Measurements from ENCODE around the gene TRIP13.
"Not testable (repeated sequence)": the region's sequence is repeated elsewhere in the genome, so short reads cannot be mapped to it uniquely, and the experiment has no call there.

The TRIP13 gene

DNA sequence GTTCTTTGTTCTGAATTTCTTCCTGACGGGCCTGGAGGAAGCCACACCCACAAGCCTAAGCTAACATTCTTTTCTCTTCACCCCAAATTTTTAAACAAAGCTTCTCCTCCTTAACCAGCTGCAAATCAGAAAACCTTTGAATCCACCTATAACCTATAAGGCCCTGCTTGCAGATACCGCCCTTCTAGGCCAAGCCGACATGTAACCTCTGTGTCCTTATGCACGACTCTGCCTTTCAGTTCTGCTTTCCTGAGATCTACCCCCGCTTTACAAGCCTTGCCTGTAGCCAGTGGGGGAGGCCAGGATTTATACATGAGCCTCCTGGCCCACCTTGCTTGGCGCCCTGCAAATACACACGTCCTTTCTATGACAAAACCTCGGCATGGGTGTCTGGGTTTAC lies 19.4 kb upstream of the TRIP13 start:
- DNase-seq = no peak

DNA sequence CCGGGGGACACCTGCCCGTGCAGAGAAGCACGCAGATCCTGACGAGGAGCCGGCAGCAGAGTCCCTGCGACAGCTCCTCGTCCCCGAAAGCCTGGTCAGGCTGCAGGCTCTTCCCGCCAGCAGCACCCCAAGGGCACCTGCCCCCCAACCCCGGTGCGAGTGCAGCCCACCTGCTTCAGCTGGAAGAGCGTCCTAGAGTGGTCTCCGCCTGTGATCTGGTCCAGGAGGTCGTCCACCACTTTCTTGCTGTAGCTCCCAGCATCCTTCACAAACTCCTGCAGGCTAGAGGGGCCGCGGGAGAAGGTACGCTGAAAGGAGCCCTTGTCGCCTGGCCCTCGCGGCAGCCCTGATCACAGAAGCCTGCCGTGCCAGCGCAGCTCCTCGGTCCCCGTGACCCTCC lies 16.8 kb upstream of the TRIP13 start:
- no peak for DNase-seq

DNA sequence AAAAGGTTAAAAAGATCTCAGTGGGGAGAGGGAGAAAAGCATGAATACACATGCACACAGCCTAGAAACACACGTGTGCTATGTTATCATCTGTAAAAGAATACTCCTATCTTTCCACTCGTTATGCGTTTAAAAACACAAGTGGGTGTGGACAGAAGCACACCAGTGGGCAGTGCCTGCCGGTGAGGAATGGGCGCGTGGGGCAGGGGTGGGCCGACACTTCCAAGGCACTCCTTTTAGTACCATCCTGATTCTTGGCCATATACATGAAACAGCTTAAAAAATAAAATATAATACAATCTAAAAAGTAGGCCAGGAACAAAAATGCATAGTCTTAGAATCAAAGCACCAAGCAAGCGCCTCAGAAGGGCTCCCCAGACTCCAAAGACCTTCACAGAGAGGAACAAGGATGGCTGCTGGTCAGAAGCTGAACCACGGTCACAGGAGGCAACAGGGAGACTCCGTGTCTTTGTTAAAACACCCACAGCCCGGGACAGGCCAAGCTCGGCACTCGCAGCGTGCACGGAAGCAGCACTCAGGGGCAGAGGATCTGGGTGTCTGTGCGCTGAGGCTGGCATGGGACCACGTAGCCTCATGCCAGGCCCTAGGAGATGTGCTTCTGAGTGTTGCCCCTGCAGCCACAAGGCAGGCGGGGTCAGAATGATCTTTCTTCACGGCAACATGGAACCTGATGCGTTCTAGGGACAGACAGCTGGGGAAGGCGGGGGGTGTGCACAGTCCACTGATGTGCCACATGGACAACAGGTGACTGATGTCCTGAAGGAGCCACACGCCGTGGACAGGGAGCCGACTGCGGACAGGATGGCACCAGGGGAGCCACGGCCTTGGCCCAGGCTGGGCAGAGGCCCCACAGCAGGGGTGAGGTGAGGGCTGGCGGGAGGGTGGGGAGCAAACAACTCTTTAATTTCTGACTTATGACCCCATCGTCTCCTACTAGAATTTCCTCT lies 16.0 kb upstream of the TRIP13 start:
- no peak for DNase-seq

DNA sequence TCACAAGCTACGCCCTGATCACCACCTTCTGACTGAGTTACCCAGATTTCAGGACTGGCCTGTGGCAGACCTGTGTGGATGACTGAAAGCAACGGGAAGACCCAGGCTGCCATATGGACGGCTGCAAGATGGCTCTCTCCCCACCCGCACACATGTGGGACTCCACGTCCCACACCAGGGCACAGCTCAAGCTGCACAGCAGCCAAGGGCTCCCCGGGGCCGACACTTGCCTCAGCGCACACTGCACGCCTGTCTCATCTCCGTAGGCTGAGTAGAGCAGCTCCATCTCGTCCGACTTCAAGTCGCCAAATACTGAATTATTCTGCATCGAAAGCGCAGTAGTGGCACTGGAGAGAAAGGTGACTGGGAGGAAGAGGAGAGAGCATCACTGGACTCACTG lies 14.6 kb upstream of the TRIP13 start:
- DNase-seq = no peak

DNA sequence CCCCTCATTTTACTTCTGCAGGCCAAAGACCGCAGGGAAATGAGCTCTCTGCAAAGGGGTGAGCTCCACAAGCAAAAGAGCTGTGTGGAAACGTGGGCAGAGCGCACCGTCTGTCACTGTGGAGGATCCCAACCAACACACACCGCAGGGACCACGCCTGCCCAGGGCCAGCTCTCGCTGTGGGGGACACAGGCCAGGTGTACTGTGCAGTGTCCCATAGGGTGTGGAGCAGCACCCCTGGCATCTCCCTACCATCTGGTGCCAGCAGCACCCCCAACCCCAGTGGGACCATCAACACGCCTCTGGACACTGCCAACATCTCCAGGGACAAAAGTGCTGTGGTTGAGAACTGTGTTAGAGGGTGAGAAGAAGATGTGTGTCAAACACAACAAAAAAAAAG lies 14.0 kb upstream of the TRIP13 start:
- not testable (repeated sequence) for DNase-seq

DNA sequence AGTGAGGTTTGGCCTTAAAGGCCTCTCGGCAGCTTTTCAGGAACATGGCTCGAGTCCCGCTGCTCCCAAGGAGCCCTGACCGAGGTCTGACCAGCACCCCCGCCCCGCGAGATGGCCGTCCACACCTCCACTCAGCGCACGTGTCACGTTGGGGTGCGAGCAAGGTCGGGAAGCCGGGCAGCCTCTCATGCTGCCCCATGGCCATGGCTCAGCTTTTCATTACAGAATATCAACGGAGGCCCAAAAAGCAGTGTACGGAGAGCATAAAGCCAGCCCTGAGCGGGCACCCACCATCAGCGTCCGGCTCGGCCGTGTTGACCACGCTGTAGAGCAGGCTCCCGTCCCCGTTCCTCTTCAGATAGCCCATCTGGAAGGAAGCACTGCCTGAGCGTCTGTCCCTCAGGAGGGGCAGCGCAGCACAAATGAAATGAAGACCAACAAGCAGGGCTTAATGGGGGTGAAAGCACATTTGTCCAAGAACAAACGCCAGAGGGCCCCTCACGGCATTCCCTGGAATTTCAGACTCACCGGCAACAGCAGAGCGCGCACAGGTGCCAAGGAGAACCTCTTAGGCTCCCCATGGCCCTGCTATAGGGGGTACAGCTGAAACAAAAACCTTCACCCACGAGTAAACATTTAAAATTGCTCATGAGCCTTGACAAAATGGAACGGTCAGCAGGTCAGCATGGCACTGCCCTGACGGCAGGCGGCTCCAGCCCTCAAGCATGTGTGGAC lies 11.7 kb upstream of the TRIP13 start:
- no peak for DNase-seq

DNA sequence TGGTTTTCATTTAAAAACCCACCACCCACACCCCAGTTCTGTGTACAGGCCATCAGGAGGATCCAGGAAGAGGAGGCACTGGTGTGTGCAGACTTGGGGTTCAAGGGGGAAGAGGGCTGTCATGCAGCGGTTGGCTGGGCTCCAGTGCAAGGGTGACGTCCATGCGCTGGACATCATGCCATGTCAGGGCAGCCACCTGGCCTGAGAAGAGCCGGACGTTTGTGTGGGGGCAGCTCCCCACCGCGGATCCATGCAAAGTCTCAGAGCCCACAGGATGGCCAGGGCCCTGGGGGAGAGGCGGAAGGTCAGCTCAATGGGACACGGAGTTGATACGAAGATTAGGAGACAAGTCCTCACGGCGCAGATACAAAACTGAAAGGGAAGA lies 11.1 kb upstream of the TRIP13 start:
- DNase-seq = no peak

DNA sequence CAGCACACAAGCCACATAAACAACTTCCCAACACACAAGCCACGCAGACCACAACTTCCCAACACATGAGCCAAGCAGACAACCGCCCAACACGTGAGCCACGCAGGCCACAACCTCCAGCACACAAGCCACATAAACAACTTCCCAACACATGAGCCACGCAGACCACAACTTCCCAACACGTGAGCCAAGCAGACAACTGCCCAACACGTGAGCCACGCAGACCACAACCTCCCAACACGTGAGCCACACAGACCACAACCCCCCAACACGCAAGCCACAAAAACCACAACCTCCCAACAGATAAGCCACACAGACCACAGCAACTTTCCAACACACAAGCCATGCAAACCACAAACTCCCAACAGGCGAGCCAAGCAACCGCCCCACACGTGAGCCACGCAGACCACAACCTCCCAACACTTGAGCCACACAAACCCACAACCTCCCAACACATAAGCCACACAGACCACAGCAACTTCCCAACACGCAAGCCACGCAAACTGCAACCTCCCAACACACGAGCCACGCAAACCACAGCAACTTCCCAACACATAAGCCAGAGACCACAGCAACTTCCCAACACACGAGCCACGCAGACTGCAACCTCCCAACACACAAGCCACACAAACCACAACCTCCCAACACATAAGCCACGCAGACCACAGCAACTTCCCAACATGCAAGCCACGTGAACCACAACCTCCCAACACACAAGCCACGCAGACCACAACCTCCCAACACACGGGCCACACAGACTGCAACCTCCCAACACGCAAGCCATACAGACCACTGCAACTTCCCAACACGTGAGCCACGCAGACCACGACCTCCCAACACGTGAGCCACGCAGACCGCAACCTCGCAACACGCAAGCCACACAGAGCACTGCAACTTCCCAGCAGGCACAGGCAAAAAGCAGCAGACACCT lies 10.2 kb upstream of the TRIP13 start:
- DNase-seq = no peak

DNA sequence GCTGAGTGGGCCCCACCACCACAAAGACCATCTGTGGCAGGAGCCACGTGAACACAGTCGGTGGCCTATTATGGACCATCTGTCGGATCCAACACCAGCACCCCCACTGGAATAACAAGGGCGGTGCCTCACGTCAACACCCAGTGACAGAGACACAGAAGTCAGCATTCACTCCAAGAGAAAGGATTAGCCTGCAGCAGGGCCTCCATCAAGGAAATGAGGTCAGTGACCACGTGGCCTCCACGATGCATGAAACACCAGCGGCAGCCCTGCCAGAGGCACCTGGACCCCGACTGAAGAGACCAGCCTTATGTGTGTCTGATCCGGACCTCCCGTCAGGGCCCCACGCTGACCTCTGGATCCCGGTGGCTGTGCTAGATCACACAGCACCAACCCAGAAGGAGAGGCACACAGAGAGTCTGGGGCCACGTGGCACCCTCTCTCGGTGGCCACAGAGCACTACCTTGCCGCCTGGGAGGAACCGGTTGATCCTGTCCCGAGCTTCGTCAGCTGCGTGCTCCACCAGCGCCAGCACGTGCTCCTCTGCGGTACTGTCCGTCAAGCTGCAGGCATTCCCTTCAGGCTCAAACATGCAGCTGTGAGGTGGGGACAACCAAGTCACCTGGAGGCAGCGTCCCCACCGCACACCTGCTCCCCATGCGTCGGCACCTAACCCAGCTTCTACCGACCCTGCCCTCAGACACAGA lies 9.1 kb upstream of the TRIP13 start:
- no peak for DNase-seq

DNA sequence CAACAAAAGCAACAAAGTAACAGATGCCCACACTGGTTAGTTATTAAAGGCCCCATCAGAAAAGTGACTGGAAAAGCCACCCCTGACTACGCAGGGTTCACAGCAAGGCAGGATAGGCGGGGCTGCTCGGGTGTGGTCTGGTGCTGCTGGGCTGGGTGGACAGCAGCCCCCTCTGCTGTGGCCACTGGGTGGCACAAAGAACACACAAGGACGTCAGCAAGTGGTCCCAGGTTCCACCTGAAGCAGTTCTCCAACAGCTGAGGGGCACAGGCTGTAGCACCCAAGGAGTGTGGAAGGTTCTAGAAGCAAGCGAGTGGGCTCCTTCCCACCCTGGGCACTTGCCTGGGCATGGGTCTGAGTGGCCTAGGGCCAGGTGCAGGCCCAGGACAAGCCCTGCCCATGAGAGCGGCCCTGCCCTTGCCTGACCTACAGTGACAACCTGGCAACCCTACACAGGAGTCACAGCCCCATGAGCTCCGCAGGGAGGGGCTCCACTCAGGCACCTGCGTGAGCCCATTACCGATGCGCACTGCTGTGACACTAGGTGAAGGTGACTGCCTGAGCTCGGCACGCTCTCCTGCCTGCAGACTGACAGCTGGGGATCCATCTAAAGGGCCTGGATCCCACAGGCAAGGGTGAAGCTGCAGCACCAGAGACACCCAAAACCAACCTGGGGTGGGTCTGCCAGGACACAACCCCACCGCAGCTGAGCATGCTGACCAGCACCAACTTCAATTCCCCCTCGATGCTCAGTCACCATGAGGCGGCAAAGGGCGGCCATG lies 8.1 kb upstream of the TRIP13 start:
- no peak for DNase-seq

DNA sequence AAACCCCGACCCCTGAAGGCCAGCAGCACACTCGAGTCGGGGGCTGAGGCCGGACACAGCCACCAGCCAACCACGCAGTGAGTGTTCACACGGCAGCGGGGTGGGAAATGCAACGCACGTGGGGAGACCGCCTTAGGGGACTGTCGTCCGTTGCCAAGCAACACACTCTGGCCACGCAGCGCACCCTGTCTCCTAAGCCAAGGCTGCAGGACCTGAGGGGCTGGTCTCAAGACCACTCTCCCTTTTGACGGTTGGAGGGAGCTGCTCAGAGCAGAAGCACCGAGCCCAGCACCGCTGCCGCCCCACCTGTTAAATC lies 7.6 kb upstream of the TRIP13 start:
- DNase-seq = no peak

DNA sequence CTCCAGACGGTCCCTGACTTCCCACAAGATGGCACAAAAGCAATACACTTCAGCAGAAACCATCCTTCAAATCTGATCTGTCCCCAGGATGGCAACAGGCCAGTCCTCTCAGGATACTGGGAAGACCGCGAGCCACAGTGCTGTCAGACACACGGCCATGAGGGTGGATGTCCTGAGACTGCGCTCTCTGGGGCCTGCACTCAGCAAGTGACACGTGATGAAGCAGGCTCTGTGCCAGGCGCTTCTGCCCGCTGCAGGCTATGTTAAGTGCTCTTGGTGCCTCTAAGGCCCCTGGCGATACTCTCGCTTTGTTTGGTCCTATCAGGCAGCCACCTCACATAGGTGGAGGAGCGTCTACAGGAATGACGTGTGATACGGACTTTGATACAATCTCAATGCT lies 7.2 kb upstream of the TRIP13 start:
- no peak for DNase-seq

DNA sequence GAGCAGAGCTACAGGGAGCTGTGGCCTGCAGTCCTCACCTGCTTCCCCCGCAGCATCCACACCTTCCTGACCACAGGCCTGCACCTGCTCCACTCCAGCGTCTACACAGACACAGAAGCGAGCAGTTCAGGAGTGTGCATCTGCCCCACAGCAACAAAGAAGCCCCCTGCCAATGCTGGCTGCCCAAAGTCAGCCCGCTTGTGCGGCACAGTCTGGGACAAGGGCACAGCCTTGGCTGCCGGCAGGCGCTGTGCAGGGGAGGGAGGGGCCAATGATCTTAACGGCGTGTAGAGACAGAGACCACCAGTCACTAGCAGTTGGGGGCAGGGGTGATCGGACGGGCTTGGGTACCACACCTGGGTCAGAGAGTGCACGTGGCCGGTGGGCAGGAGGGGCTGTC lies 6.6 kb upstream of the TRIP13 start:
- DNase-seq = no peak

DNA sequence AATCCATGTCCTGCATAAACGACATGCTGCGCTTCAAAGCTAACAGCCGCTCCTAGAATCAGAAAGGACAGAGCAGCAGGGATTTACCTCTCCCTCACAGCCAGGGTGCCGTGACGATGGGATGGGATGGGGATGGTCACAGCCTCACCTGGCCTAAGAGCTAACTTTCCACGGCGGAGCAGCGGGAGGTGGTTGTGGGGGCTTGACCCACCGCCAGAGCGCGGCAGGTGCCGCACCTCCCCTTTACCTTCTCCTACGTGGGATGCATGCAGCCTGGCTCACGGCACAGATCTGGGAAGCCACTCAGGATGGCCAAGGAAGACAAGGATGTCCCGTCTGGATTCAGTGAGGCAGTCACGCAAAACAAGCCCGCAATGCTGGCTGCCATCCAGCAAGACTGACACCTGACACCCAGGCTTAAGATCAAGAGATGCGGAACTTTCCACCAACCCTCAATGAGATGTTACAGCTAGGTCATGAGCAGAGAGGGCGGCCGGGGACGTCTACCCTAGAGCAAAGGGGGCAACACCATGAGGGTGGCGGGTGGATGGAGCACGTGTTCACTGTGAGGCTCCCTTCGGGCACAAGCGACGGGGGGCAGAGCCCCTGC lies 5.9 kb upstream of the TRIP13 start:
- DNase-seq = no peak

DNA sequence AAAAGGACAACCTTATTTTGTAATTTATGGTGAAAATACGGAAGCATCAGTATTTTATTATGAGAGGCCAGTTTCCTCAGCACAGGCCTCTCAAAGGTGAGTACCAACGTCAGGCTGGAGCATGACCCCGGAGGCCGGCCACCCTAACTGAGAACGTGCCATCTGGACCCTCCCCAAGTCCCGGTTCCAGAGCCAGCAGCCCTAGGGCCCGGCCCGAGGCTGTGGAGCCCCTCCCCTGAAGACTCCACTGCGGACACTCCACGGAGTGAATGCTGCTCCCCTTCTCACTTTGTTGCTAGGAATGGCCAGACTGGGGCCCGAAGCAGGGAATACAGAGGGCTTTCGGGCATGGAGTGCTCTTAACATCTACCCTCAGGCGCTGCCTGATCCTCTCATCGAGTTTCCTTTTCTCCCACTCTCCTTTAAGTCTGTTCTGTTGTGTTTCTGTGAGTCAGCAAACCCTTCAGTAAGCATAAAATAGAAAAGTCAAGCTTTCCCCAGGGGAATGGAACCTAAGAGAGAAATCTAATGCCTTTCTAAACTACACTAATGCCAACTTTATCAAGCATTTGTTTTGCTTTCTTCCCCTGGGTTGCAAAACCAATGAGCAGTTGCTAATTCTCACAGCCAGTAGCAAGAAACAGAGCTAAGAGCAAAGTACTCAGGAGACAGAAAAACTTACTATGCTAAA lies 4.6 kb upstream of the TRIP13 start:
- no peak for DNase-seq

DNA sequence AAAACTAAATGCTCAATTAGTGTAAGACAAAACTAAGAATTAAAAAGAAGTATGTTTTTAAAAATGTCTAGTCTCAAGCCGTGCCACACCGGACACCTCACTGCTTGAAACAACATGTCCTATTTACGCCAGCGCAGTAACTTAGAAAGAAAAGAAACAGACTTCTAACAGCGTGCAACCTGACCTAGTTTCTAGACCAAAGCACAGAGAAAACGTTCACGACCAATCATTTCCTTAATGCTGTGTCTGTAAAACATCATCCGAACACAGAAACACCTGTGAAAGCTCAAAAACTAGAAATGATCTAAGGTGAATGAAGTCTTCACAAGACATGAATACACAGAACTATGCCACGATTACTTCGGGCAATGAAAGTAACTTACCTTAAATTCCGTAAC lies 4.0 kb upstream of the TRIP13 start:
- DNase-seq = no peak

DNA sequence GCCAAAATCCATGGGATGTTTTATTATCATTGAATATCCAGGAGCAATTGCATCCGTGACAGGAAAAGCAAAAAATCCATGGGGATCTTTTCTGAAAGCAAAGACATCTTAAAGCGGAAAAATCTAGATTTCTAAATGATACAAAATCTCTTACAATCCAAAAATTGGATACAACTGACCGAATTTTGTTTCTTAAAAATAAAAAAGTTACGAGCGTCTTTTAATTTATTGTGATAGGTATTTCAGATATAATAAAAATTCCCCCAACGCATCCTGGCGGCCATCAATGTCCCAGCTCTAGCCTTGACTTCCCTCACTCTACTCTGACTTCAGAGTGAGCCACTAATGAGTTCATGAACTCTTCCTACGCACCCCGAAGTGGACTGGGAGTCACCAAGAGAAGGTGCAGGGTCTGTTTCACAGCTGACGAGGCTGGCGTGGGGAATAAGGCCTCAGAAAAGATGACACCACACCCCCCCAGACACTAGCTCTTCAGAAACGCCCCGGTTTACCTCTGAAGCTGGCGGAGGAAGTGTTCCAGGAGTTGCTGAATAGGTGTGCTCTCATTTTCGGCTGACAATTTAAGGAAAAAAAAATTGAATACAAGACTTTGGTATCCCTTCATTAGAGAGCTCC lies 3.5 kb upstream of the TRIP13 start:
- DNase-seq = no peak

DNA sequence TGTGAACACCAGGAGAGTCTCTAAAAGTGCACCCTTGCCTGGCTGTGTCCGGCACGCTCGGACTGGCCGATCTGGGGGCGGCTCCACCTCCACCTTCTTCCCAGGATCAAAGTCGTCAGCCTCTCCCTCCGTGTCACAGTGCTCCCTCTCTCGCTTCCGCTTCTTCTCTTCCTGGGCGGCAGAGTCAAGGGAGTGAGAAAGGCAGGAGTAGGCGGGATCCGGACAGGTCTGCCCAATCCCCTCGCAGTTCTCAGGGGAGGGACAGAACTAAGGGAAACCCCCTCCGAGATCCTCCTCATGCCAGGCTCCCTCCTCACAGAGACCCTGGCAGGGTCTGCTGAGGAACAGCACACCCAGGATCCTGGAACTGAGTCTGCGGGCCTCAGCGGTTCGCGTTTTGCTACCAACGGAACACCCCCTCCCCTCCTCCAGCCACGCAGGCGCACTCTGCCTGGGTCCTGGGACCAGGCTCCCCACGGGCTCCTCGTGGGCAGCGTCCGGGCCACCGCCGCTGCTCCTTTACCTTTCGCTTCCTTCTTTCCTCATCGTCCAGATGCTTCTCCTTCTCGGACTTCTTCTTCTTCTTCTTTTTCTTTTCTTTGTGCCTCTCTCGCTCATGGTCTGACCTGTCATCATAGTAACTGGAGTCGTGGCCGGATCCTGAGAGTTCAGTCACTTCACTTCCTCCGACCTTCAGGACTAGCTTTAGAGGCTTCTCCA lies 1.4 kb upstream of the TRIP13 start:
- no peak for DNase-seq

DNA sequence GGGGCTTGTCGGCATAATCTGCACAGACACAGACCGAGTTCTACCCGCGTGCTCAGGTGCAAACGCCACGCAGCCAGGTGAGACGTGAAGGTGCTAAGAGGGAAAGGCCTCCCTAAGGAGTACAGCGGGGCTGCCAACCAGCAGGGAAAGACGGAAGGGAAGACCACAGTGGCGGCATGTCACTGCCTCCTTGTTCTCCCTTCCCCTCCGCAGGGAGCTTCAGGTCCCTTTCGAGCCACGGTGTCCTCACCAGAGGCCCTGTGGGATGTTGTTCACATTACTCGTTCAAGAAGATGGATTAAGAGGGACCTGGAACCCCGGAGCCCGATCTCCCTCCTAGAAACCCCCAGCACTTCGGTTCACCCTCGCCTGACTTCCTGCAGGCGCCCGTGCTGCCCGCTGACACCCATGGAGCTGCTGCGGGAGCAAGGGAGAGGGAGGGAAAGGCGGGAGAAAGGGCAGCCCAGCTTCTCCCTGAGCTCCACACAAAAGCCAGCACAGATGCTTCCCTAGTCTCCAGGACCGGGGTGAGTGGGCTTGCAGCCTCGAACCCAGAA lies 769 bp upstream of the TRIP13 start:
- DNase-seq = no peak

All from right forelimb (tissue), 1 donor.